GM20000 (cell line): ENCODE data around the gene XYLB.
"Not testable (repeated sequence)": the region's sequence is repeated elsewhere in the genome, so short reads cannot be mapped to it uniquely, and the experiment has no call there.

Source experiments
- DNase-seq: peaks from one replicate; pipeline ENCODE4 v3.0.0; 2012; ENCODE audit warnings: low spot score
- CTCF ChIP-seq: IDR thresholded peaks from 2 replicates; pipeline ENCODE4 v1.5.1; 2012; ENCODE audit warnings: mild to moderate bottlenecking, control low read depth; ENCODE audit errors: extremely low read depth, missing control alignments

The XYLB gene

GRCh38 chr3:38315488-38316230 is 30.9 kb upstream of the XYLB start:
- TF ChIP-seq CTCF, result no peak

GRCh38 chr3:38316356-38317191 is 30.0 kb upstream of the XYLB start:
- no peak for TF ChIP-seq CTCF
- no peak for DNase-seq

More at GRCh38 chr3:38315488-38316230, 30.9 kb upstream of the XYLB start:
- no peak for DNase-seq

GRCh38 chr3:38317192-38317759 is 29.3 kb upstream of the XYLB start:
- no peak for TF ChIP-seq CTCF
- DNase-seq, result no peak

GRCh38 chr3:38318766-38319671 is 27.6 kb upstream of the XYLB start:
- TF ChIP-seq CTCF, result no peak
- no peak for DNase-seq

GRCh38 chr3:38320638-38321037 is 25.9 kb upstream of the XYLB start:
- DNase-seq, result not testable (repeated sequence)

GRCh38 chr3:38323060-38323459 is 23.5 kb upstream of the XYLB start:
- no peak for TF ChIP-seq CTCF
- DNase-seq, result no peak

GRCh38 chr3:38325256-38325655 is 21.3 kb upstream of the XYLB start:
- no peak for TF ChIP-seq CTCF
- no peak for DNase-seq
